Osteoblast (primary cell): Measurements from ENCODE around the gene ANXA2. TPM values are rescaled to one million over a fixed set of nuclear protein-coding genes. Genes with fewer than 3 reads are reported as not detected.

Experiments
- DNase-seq: peaks from one replicate; pipeline ENCODE4 v3.0.0; 2011; ENCODE audit warnings: low spot score, mixed read lengths; ENCODE audit not compliant: insufficient read length; ENCODE audit errors: missing footprints
- H2AFZ ChIP-seq: 2 replicates; pipeline ENCODE4 v1.6.0; 2011; ENCODE audit warnings: mild to moderate bottlenecking, low read length
- H3K27ac ChIP-seq: 2 replicates; pipeline ENCODE4 v1.5.1; 2011; ENCODE audit warnings: mild to moderate bottlenecking, low read depth, low read length, moderate library complexity
- H3K27me3 ChIP-seq: 2 replicates; pipeline ENCODE4 v1.6.0; 2012; ENCODE audit warnings: mild to moderate bottlenecking, control low read depth, inconsistent platforms, low read length, moderate library complexity; ENCODE audit not compliant: insufficient read depth
- H3K36me3 ChIP-seq: 2 replicates; pipeline ENCODE4 v1.5.1; 2011; ENCODE audit warnings: mild to moderate bottlenecking, low read length, control low read depth, moderate library complexity; ENCODE audit not compliant: insufficient read depth
- H3K4me1 ChIP-seq: 2 replicates; pipeline ENCODE4 v1.5.1; 2011; ENCODE audit warnings: mild to moderate bottlenecking, low read length, control low read depth, moderate library complexity; ENCODE audit not compliant: insufficient read depth
- H3K4me2 ChIP-seq: 2 replicates; pipeline ENCODE4 v1.6.0; 2011; ENCODE audit warnings: mild to moderate bottlenecking, low read length; ENCODE audit not compliant: insufficient read depth
- H3K4me3 ChIP-seq: fragments of 200-600 bp; sonication (generic); 3 replicates; pipeline ENCODE4 v1.5.1; 2012; ENCODE audit warnings: mild to moderate bottlenecking, low read length, inconsistent platforms; ENCODE audit not compliant: insufficient read depth
- H3K79me2 ChIP-seq: 2 replicates; pipeline ENCODE4 v1.6.0; 2012; ENCODE audit warnings: mild to moderate bottlenecking, low read length, control low read depth, inconsistent platforms; ENCODE audit not compliant: insufficient read depth
- H3K9me3 ChIP-seq: 2 replicates; pipeline ENCODE4 v1.5.1; 2011; ENCODE audit warnings: low read depth, low read length, control low read depth
- H4K20me1 ChIP-seq: 2 replicates; pipeline ENCODE4 v1.6.0; 2012; ENCODE audit warnings: mild to moderate bottlenecking, low read length, control low read depth; ENCODE audit not compliant: insufficient read depth
- total RNA-seq: library from RNA; depleted of rRNA; stranded (reverse); fragments of >200 nt; gene quantifications from 2 replicates; pipeline ENCODE4 v1.2.3, GENCODE V29; 2012
- TF ChIP-seq, protein P1 (sequence below): IDR thresholded peaks from 2 replicates; pipeline ENCODE4 v1.5.1; 2011; ENCODE audit warnings: mild to moderate bottlenecking, low read depth, low read length, moderate library complexity; ENCODE audit errors: extremely low read depth

ANXA2 gene
- total RNA-seq, 1 donor = 3,042 TPM

- Histone ChIP-seq H2AFZ (no peak overlapping the region), H3K4me3 (no peak overlapping the region), H3K4me2 (no peak overlapping the region), H3K36me3 (peaks cover 88% of the 10 kb centered on the region), H3K9me3 (no peaks in the 10 kb centered on the region), H3K27me3 (no peaks in the 10 kb centered on the region), H3K79me2 (peaks cover 74% of the 10 kb centered on the region), H3K4me1 (peaks cover 94% of the 10 kb centered on the region), H4K20me1 (peaks cover 23% of the 10 kb centered on the region), H3K27ac (peak overlapping the region; percentile 96)
- no peak for DNase-seq
- TF ChIP-seq, protein P1, sequence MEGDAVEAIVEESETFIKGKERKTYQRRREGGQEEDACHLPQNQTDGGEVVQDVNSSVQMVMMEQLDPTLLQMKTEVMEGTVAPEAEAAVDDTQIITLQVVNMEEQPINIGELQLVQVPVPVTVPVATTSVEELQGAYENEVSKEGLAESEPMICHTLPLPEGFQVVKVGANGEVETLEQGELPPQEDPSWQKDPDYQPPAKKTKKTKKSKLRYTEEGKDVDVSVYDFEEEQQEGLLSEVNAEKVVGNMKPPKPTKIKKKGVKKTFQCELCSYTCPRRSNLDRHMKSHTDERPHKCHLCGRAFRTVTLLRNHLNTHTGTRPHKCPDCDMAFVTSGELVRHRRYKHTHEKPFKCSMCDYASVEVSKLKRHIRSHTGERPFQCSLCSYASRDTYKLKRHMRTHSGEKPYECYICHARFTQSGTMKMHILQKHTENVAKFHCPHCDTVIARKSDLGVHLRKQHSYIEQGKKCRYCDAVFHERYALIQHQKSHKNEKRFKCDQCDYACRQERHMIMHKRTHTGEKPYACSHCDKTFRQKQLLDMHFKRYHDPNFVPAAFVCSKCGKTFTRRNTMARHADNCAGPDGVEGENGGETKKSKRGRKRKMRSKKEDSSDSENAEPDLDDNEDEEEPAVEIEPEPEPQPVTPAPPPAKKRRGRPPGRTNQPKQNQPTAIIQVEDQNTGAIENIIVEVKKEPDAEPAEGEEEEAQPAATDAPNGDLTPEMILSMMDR = no peak
Observed at GRCh38 chr15:60374209-60374608, 23.6 kb downstream of the ANXA2 start.

DNA sequence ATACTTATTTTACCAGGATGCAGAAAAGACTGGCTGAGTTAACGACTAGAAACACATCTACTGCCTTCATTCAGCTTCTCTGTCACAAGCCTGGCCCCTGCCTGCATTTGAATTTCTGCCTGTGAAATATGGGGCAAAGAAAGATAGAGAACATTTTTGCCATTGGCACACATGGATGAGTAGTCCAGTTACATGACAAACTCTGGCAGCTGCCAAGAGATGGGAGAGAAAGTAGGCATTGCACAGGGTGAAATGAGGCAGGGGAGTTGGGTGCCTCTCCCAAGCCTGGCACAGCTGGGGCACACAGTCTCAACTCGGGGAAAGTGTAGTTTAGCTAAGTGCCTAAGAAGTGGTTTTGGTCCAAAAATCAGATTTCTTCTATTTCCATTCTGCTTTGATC, 24.0 kb downstream of the ANXA2 start:
- Histone ChIP-seq H3K4me2 (peak overlapping the region; percentile 19), H3K4me3 (no peak overlapping the region), H2AFZ (no peak overlapping the region), H3K27me3 (no peaks in the 10 kb centered on the region), H3K4me1 (peaks cover 89% of the 10 kb centered on the region), H4K20me1 (peaks cover 26% of the 10 kb centered on the region), H3K36me3 (peaks cover 90% of the 10 kb centered on the region), H3K9me3 (no peaks in the 10 kb centered on the region), H3K27ac (peak overlapping the region; percentile 96), H3K79me2 (peaks cover 78% of the 10 kb centered on the region)
- no peak for DNase-seq
- TF ChIP-seq, protein P1 = no peak

DNA sequence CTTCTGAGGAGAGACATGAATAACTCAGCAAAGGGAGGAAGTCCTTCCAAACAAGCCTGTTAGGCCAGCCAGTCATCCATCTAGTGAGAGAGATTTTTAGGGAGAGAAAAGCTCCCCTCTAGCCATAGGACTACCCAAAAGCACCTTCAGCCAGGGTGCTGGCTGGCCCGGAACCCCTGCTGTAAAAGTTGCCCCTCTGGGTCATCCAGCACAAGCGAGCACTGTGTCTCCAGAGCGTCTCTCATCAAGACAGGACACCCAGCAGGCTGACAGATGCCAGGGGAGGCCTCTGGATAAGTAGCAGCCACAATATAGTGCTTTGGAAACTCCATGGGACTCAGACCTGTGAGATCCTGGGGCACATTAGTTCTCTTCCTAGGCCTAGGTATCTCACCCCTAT, 24.5 kb downstream of the ANXA2 start:
- H3K36me3 ChIP-seq = peaks cover 90% of the 10 kb centered on the region
- H3K4me1 ChIP-seq = peaks cover 85% of the 10 kb centered on the region
- H3K79me2 ChIP-seq = peaks cover 79% of the 10 kb centered on the region
- H2AFZ ChIP-seq = no peak overlapping the region
- peaks cover 29% of the 10 kb centered on the region for H4K20me1 ChIP-seq
- no peak overlapping the region for H3K4me3 ChIP-seq
- H3K9me3 ChIP-seq = no peaks in the 10 kb centered on the region
- peak overlapping the region; percentile 19 for H3K4me2 ChIP-seq
- TF ChIP-seq, protein P1 = no peak
- H3K27ac ChIP-seq = peak overlapping the region; percentile 96
- no peaks in the 10 kb centered on the region for H3K27me3 ChIP-seq
- no peak for DNase-seq

DNA sequence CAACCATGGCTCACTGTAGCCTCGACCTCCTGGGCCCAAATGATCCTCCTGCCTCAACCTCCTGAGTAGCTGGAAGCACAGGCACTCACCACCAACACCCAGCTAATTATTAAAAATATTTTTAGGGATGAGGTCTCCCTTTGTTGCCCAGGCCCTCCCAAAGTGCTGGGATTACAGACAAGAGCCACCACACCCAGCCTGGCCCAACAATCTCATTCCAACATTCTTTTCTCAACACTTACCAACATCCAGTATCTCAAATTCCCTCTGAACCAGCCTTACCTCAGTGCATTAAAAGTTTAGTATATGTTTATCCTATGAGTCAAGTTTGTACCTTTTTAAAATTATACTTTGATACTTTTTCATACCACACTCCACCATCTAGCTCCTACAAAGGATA, 25.0 kb downstream of the ANXA2 start:
- Histone ChIP-seq H3K36me3 (peaks cover 84% of the 10 kb centered on the region), H3K4me3 (no peak overlapping the region), H3K4me1 (peaks cover 79% of the 10 kb centered on the region), H4K20me1 (peaks cover 29% of the 10 kb centered on the region), H3K79me2 (peaks cover 75% of the 10 kb centered on the region), H3K27me3 (no peaks in the 10 kb centered on the region), H3K4me2 (no peak overlapping the region), H3K27ac (peak overlapping the region; percentile 96), H3K9me3 (no peaks in the 10 kb centered on the region), H2AFZ (no peak overlapping the region)
- TF ChIP-seq, protein P1 = no peak
- DNase-seq = no peak
